ENCODE measurements around the gene GUCY1A1.

GUCY1A1 gene

GRCh38 chr4:155781249-155781831 lies 114.7 kb downstream of the GUCY1A1 start:
- no peak overlapping the region for H3K27ac ChIP-seq
- no peak for TF ChIP-seq CTCF (conservative IDR thresholded peaks at IDR 0.05)

Measured in VCaP (cell line).